Erythroblast (primary cell): ENCODE data around the gene HASPIN.

Experiments used
- GATA1 ChIP-seq: IDR thresholded peaks from 2 replicates; pipeline ENCODE4 v1.6.1; 2011; ENCODE audit warnings: low read depth, mild to moderate bottlenecking, control low read depth, low read length, moderate library complexity
- POLR2A ChIP-seq: IDR thresholded peaks from 2 replicates; pipeline ENCODE4 v1.6.1; 2011; ENCODE audit warnings: mild to moderate bottlenecking, low read length

DNA sequence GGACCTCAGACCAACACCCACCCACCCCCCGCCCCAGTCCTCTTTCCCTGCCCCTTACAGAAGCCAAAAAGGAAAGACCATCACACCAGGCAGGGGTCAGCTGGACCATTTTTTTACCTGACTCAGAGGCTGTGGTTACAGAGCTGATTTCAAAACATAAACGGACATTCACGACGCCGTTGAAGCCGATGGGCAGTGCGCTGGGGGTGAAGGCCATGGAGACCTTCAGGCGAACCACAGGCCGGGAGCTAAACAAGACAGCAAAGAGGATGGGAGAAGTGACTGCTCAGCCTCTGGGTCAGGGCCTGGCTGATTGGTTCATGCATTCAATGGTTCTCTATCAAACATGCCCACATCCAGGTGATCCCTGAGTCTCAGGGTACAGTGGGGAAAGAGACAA lies 24.1 kb downstream of the HASPIN start:
- no peak for TF ChIP-seq POLR2A
- TF ChIP-seq GATA1: no peak
